NCI-H1436 (cell line): ENCODE measurements around the gene RBM18.

Source experiments
- DNase-seq: peaks from one replicate; lab custom pipeline; 2025; lab: John Stamatoyannopoulos, UW

Gene RBM18

DNA sequence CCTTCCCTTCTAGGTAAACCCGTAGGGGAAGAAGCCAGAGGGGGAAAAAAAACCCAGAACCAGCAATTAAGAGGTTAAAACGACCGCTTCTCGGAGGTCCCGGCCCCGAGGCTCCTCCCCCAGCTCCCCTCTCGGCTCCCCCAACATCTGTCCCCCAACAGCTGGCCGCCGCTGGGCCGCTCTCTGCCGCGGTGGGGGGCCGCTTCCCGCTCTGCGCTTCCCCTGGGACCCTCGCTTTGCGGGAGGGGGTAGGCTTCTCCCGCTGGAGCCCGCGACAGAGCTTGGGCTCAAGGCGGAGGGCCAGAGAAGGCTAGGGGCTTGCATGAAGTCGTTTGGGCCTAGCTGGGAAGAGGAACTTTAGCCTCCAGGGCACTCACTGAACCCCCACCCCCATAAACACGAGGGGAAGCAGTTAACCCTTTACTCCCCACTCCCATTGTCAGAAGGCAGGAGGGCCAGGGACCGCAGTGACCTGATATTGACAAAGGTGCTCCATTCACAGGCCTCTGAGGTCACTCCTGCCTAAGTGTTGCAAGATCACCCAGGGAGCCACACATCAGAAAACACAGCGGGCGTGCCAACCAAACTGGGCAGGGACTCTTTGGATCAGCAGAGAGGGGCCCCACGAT, 43.3 kb downstream of the RBM18 start:
- DNase-seq: no peak

- DNase-seq: no peak
These were observed 43.9 kb downstream of the RBM18 start for GRCh38 chr9:122220673-122221182.

- DNase-seq: no peak
These were observed 44.6 kb downstream of the RBM18 start for GRCh38 chr9:122219856-122220672.

DNA sequence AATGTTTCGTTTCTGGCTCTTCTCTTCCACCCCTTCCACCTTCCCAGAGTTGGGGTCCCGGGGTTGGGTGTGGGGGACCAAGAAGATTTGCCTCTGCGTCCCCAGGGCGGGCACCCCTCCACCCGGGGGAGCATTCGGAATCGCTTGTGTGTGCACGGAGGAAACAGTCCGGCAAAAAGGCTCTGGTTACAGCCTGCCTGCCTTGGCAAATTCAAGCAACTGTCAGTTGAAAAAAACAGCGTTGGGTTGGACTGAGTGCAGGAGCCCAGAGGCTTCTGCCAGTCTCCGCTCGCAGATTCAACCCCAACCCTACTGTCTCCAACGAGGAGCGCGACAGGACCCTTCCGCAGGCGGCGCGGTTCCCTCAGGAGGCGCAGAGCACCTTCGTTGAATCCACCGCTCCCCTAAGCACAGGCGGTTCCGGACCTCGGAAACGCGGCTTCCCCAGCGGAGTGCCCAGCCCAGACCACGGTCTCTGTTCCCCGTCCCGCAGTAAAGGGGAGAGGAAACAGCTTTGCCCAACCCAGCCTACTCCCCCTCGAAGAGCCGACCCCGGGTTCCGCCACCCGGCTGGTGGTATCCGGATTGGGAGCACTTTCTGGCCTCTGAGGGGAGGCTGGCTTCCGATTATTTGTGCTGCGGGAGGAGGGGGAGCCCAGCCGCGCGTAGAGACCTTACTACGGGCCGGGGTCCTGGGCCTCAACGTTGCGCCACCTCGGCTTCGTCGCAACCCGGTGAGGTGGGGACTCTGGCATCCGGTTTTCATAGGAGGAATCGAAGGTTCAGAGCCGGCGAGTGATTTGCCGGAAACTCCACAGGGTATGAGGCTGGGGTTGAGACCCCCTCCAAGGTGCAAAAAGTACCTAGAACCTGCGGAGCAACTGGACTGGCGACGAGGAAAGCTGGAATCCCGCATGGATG, 45.4 kb downstream of the RBM18 start:
- DNase-seq: no peak

DNA sequence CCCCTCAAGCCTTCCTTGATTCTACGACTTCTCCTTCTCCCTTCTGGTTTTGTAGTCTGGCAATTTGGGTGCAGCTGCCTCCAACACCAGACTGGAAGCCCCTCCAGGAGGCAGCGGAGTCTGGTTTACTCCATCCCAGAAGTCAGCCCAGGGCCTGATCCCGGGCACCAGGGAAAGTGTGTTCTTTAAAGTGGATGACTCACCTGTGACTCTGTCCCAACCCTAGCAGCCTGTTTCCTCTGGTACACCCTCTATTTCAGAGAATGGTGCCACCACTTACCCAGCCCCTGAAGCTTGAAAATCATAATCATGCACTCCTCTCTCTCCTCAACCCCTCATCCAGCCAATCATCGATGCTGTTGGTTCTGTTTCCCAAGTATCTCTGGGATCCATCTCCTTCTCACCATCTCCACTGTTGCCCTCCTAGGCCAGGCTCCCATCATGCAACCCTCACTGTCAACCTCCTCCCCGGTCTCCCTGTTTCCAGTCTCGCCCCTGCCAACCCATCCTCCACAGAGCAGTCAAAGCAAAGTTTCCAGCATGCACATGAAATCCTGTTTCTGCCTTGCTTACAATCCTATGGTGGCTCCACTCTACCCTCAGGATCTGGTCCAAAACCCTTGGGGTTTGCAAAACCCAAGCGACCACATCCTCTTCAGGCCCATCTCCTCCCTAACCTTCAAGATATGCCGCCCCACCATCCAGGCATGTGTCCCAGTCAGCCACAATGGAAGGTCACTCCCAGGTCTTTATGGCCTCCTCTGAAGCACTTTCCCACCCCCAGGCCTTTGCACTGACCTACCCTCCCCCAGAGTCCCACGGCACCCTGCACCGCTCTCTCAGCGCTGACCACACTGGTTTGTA, 46.3 kb downstream of the RBM18 start:
- DNase-seq: no peak

DNA sequence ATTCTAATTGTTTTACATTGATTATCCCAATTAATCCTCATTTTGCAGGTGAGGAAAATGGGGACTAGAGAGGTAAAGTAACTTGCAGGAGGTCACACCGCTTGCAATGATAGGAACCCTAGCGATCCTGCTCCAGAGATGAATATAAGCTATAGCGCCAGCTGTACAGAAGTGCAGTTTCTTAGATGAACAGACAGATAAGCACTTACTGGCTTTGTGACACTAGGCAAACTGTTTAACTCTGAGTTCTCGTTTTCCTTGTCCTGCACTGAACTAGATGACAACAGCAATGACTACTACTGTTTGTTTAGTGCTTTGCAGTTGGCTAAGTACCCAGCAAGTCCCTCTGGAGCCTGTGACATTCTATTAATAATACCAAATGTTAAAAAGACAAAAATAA, 47.0 kb downstream of the RBM18 start:
- no peak for DNase-seq

- DNase-seq: no peak
These were observed 47.7 kb downstream of the RBM18 start for GRCh38 chr9:122216798-122217418.

- DNase-seq: no peak
These were observed 48.4 kb downstream of the RBM18 start for GRCh38 chr9:122216138-122216797.

DNA sequence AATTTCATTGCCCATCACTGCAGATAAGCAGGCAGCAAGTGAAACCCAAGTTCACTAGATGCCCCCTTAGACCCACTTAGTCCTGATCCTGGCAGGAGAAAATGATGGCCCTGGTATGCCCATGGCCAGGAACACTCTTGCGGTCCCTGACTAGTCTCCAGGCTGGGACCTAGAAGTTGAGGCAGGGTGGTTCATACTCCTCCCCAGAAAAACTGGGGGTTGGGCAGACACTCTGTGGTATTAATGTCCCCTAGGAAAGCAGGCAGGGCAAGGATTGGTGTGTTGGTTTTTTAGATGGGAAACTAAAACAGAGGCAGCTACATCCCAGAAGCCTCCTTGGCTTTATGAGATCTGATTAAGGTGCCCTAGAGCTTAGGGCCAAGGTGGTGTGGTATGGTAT, 49.0 kb downstream of the RBM18 start:
- DNase-seq: no peak

DNA sequence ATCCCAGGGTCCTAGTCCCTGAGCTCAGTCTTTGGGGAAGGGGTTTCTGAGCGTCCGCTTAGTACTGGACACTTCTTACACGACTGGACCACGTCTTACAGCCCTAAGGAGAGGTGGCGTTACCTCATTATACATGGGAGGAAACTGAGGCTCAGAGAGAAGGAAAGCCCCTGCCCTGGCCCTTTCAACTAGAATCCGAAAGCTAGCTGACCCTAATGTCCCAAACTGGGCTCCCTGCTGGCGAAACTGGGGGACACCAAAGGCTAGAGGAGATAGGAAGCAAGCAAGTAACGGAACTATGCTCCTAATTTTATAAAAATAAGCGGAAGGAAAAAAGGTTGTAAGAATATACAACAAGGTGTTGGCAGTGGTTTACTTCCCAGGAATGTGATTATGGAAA, 50.1 kb downstream of the RBM18 start:
- no peak for DNase-seq

- peak; percentile 87 for DNase-seq
These were observed 50.8 kb downstream of the RBM18 start for GRCh38 chr9:122213589-122214413.

GRCh38 chr9:122213102-122213588, 51.5 kb downstream of the RBM18 start:
- DNase-seq: no peak

DNA sequence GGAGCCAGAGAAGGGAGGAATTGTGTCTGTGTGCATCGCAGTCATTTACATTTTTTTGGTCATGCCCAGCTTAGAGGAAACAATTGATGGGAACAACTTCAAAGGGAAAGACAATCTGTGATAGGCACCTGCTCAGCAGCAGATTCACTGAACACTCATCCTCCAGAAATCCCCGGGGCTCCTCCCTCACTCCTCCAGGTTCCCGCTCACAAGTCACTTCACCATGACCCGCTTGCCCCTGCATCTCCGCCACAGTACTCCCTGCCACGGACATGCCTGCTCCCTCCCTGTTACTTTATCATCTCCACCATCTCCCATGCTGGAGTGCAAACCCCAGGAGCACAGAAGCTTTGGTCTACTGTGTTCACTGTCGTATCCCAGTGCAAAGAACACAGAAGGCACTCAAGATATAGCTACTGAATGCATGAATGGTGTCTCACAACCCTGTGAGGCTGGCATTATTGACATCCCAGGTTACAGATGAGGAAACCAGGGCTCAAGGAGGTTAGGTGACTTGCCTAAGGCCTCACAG, 52.1 kb downstream of the RBM18 start:
- DNase-seq: no peak

DNA sequence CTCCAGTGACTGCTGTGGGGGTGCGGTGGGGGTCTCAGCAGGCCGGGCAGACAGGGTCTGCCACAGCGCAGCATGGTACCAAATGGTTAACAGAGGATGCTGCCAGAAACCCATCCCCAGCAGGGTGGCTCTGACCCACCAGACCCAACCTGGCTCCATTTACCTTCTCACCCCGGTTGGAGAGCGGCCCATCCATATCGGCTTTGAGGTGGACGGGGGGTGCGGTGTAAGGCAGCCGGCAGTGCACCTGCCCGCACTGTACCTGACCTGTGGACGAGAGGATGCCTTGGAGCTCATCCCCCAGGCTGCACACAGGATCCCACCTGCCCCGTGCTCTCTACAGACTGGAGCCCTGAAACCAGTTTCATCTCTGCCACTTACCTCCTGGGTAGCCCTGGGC, 55.2 kb downstream of the RBM18 start:
- DNase-seq: no peak

DNA sequence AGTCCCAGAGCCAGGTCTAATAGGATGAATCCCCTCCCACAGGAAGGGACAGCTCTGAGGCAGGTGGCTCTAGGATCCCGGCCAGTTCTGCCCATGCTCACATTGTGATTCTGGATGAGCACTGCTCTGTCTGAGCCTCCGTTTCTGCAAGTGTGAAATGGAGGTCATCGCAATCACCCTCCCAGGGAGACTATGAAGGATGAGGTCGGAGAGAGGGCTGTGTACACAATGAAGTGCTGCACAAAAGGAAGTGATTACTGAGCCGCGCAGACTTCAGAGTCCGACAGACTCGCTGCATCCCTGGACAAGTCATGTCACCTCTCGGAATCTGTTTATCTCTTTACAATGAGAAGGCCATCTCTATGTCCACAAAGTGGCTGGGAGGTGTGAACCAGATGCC, 57.5 kb downstream of the RBM18 start:
- DNase-seq: no peak

DNA sequence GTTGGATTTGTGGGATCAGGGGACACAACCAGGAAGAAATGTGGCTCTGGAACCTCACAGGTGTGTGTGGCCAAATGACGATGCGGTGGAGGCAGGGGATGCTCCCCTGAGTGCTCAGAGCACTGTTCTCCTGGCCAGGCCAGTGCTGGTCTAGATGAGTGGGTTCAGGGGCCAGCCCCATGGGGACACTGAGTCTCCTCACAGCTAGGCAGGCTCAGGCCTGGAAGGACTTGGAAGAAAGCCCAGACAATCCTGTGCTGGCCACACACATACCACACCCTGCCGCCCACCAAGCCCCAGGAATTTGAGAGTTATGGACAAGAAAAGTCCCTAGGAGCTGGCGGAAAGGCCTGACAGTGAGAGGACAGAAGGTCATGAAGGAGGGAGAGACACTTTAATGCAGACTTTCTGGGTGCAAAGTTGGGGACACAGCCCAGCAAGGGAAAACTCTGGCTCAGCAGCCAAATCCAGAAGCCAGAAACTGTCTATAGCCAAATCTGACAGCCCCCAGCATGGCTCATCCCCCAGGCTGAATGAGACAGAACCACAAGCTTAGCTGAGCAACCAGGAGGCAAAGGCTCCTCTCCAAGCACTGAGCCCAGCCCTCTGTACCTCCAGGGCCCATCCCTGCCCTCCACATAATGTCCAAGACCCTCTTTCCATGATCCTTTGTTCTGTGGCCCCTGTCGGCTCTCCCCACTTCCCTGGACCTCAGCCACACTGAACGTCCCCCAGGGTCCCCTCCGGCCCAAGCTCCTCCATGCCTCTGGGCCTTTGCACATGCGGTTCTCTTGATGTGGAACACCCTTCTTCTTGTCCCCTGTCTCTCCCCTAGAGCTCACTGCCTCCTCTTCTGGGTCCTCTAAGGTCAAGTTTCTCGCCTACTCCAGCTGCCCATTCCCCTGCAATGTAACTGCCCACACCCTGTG, 58.3 kb downstream of the RBM18 start:
- DNase-seq: no peak

GRCh38 chr9:122205176-122205575, 59.5 kb downstream of the RBM18 start:
- no peak for DNase-seq

DNA sequence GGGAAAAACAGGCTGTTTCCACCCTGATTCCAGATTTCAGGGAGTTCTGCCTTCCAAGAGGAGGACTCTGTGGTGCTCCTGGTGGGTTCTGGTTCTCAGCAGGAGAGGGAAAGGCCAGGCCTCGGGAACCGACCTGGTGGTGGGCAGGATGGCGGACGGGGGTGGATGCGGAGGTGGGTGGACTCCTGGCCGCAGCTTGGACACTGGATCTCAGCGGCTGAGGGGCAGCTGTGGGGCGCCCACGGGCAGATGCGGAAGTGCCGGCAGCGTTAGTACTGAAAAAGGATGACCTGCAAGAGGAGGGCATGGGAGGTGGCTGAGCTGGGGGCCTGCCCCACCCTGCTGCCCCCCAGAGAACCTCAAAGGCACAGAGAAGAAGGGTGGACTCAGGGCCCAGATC, 60.1 kb downstream of the RBM18 start:
- no peak for DNase-seq
